GM21723 (cell line): ENCODE results near the gene U2AF1.
"Not testable (repeated sequence)": the region's sequence is repeated elsewhere in the genome, so short reads cannot be mapped to it uniquely, and the experiment has no call there.

Experiments
- ATAC-seq: cut with Tn5 transposase; IDR thresholded peaks from one replicate; pipeline ENCODE4 v1.9.1; 2021; ENCODE audit warnings: mild to moderate bottlenecking, moderate library complexity; ENCODE audit not compliant: unreplicated experiment

U2AF1 gene

DNA sequence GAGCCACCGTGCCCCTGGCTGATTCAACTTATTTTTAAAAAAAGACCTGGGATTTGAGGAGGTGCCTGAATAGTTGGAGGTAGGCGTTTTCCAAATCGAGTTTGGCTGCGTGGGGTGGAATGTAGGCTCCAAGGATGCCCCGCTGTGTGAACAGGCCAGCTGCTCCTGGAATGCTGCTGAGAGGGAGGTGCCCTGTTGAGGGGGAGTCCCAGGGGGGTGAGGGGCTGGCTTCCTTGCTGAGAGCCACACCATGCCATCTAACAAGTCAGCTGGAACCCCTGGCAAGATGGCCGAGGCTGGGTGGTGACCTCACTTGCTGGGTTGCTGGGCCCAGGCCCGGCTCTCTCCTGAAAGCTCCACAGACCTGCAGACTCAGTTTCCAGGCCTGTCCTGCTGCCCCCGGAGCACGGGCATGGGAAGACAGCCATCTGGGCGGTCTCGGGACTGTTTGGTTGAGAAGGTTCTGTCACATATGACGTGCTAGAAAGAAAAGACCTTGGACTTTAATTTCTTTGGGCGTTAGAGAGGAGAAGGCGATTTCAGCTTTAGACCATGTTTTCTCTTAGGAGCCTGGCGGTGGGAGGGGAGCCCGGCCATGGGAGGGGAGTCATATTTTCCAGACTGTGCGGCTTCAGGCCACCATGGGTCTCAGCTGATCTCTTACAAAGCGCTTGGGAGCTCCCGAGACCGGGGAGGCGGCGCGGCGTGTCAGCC, 24.6 kb downstream of the U2AF1 start:
- ATAC-seq = not testable (repeated sequence)

DNA sequence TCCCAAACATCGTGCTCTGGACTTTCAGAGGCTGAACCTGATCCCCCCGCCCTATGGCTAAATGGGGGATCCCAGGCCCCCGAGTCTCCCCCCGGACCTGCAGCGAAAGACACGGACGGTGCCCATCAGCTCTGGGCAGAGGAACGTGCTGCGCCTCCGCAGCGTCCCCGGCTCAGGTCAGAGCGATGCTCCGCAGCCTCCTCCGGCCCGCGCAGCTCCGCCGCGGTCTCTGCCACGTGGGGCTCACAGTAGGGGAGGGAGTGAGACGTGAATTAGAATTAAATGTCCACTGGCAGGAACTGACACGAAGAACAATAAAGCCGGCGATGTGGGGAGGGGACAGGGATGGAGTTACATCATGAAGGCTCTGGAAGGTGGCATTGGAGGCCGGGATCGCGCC, 30.7 kb downstream of the U2AF1 start:
- not testable (repeated sequence) for ATAC-seq

DNA sequence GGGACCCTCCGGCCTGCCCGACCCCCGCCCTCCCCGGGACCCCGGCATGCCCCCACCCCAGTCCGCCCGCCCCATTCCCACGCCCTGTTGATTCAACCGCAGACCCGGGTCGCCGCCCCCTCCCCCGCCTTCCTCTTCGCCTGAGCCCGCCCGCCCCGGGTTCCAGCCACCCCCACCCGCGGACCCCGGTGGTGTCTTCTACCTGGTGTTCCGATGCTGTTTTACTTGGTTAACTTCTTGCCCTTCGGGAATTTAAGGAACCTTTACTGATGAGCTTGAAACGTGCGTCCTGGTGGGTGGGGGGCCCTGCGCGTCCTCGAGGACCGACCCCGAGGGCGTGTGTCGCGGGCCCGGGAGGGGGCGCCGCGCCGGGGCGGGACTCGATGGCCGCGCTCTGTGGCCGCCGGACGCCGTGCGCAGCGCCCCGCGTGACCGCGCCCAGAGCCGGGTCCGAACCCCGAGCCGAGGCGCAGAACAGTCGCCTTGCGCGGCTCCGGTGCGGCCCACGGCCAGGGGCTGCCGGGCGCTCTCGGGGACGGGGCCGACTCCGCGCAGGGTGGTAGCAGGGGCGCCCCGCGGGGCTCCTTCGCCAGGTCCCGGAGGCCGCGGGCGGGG, 31.2 kb downstream of the U2AF1 start:
- ATAC-seq = not testable (repeated sequence)

DNA sequence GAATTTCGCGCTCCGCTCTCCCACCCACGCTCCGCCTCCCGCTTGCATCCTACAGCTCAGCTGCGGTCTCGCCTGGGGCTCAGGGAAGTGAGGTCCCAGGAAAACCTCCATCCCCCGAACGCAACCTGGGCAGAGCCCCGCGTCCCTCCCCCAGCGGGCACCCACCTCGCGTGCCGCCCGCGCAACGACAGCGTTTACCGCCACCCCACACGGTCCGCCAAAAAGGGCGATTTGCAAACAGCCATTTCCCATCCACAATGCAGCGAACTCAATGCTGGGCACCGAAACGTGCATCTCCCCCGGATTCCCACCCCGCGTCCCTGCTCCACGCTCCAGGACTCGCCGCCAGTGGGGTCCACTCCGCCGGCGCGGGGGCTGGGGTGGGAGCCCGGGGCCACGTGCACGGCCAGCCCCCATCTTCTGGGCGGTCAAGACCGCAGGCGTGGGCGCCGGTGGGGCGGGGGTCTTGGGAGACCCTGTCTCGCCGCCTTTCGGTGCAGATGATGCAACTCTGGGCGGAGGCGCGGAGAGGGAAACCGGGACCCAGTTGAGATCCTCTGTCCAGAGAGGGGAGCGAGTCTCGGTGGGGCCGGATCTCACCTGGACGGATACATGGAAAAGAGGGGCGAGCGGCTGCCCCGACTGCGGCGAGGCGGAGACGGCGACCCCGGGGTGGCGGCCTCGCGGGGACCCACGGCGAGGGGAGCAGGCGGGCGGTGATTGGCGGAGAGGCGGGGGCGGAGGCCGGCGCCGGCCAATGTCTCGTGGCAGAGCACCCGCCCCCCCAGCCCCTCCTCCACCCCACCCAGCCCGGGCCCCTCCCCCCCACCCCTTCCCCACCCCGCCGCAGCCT, 32.0 kb downstream of the U2AF1 start, which contains the start of gene CBS:
Gene CBS, minus strand, starts transcription at position 666 of the 853 bp plus-strand sequence. CDS start 3,642 bp downstream, outside the sequence.
- ATAC-seq = not testable (repeated sequence)

DNA sequence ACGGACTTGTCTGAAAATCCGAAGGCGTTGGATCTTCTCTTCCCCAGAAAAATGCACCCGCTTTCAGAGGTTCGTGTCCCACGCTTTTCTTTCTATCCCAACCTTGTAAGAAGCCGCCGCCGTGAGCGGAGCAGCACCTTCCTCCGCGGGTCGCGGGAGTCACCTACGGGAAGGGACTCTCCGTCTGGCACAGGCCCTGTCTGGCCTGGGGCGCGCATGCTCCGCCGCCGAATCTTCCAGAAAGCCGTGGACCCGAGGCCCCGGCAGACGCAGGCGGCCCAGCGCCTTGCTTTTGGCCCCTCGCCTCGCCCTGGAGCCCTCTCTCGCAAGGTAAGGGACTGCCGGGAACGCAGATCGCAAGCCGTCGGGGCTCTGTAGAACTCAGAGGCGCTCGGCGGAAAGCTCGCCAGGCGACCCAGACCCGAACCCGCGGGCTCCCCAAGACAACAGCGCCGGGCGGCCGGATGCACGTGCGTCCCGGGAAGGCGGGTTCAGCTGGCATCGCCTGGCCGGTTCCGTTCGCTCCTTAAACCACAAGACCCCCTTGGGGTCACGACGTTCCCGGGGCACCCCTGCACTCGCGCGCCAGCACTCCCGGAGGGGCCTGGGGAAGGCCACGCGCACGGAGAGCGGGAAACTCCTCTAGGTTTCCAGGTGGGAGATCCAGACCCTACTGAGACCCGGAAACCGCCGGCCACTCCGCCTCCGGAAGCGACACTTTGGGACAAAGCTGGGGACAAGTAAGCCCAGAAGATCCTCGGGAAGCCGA, 32.8 kb downstream of the U2AF1 start:
- not testable (repeated sequence) for ATAC-seq

DNA sequence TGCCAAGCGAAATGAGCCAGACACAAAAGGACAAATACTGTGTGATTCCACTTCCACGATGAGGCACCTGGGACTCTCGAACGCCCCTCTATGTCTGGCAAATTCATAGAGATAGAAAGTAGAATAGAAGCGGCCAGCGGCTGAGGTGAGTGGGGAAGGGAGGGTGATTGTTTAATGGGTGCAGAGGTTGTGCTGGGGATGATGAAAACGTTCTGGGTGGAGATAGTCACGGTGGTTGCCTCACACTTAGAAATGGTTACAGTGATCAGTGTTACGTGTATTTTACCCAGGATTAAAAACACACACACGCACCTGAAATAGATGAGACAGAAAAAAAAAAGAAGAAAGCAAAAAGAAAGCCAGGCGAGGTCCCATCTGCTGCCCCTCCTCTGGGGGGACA, 34.6 kb downstream of the U2AF1 start:
- not testable (repeated sequence) for ATAC-seq

DNA sequence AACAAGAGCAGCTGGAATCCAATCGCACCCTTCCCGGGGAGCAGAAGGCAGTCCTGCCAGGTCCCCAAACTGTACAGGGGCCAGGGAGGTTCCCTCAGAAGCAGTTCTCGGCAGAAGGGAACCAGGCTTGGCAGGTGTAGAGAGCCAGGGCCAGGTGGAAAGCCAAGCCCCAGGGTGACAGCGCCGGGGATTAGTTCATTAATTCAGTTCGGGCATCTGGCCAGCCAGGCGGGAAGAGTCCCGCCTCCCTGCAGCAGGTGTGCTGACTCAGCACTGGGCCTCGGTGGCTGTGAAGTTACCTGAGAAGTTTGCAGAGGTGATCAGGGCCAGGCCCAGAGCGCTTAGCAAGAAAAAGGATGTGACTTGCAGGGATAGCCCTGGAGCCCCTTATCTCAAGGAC, 37.7 kb downstream of the U2AF1 start:
- ATAC-seq = not testable (repeated sequence)

DNA sequence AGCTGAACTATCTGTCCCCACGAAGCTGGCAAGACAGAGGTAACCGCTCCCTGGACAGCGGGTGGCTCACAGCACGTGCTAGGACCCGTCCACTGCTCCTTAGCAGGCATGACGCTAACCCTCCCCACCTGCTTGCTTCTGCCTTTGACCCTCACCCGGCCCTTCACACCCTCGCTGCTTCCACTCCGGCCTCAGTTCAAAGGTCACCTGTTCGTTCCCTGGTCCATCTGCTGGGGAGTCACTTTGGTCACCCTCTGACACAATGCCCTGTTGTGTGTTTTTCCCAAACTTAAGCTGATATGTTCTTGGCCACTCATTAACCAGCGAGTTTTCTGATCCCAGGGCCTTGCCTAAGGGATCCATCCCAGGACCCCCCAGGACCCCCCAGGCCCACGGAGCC, 39.3 kb downstream of the U2AF1 start:
- not testable (repeated sequence) for ATAC-seq

DNA sequence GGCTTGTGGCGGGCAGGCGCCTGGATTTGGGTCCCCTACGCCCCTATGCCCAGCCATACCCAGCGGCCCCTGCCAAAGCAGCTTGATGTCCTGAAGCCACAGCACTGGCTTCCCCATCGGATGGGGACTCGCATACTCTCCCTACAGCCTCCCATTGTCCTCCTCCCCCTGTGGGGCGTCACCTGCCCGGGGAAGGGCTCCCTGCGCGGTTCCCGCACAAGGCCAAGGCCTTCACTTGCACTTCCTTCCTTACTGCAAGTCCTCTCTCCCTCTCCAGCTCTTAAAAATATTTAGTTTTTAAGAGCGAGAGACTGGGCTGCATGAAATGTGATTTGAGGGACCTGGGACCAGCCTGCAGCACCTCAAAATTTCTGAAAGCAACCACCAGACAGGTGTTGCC, 40.7 kb downstream of the U2AF1 start:
- not testable (repeated sequence) for ATAC-seq

DNA sequence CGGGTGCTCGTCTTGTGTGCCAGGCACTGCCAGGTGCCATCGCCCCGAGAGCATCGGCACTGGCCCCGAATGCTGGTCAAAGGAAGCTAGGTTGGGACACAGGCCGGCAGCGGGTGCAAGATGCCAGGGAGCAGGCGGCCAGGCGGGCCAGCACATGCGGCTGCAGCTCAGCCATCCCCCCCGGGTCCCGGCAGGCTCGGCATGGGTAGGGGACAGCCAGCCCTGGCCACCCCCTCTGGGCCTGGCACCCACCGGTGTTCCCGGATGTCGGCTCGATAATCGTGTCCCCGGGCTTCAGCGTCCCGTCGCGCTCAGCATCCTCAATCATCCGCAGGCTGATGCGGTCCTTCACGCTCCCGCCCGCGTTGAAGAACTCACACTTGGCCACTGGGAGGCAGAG, 41.4 kb downstream of the U2AF1 start:
- ATAC-seq = not testable (repeated sequence)

DNA sequence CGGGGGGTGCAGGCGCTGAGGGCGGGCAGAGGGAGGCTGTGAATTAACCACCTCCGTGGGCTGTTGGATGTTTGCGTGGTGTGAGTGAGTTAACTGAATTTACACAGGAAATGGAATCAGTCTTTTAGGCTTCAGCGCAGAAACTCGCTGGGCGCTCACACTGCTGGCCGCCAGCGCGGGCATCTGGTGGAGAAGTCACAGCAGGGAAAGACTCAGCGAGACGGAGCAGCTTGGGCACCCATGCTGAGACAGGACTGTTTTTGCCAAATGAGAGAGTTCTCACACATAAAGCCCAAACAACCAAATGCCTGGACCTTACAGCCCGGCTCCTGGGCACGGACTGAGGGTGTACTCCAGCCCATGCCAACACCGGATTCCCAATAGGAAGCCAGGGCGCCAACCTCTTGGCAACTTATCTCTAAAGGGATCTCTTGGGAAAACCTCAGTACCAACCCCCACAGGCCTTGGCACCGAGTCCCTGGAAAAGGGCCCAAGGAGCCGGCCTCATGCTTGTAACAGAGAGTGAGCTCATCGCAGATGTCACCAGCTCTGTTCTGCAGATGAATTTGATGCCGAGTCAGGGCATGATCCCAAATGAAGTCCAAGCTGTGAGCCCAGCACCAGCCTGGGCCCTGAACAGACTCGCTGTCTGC, 43.0 kb downstream of the U2AF1 start:
- not testable (repeated sequence) for ATAC-seq

DNA sequence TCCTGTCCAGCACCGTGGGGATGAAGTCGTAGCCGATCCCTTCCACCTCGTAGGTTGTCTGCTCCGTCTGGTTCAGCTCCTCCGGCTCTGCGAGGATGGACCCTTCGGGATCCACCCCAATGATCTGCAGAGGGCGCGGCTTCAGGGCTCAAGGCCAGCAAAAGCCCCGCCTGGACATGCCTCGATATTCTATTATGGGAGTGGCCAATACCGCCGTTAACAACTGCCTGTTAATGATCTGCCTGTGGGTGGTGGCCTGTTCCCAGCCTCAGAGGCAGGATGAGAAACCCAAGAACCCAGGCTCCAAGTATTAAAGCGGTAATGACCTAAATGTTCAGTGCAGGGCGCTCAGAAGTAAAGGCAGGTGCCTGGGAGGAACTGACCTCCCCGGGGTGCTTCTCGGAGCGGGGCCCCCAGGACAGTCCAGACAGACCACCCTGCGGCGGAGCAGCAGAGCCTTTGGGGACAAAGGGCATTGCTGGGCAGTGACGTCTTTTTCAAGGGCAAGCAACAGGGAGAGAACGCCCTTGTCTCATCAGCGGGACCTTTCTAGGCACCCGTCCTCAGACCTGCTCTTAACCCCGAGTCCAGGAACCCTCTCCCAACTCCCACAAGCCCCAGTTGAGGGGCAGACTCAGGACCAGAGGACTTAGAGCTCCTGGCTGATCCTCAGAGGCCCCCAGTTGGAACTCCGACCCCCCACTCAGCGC, 44.3 kb downstream of the U2AF1 start:
- ATAC-seq = not testable (repeated sequence)

DNA sequence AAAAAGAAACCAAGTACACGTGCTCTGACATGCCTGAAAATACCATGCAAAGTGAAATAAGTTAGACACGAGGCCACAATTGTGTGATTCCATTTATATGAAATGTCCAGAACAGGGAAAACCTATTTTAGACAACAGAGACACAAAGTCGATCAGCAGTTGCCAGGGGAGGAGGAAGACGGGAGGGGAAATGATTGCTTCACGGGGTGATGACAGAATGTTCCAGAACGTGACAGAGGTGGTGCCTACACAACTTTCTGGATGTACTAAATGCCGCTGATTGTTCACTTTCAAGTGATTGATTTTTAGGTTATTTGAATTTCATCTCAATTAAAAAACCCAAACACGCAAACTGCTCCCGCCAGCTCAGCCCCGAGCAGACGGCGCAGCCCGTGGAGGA, 54.3 kb downstream of the U2AF1 start:
- not testable (repeated sequence) for ATAC-seq

DNA sequence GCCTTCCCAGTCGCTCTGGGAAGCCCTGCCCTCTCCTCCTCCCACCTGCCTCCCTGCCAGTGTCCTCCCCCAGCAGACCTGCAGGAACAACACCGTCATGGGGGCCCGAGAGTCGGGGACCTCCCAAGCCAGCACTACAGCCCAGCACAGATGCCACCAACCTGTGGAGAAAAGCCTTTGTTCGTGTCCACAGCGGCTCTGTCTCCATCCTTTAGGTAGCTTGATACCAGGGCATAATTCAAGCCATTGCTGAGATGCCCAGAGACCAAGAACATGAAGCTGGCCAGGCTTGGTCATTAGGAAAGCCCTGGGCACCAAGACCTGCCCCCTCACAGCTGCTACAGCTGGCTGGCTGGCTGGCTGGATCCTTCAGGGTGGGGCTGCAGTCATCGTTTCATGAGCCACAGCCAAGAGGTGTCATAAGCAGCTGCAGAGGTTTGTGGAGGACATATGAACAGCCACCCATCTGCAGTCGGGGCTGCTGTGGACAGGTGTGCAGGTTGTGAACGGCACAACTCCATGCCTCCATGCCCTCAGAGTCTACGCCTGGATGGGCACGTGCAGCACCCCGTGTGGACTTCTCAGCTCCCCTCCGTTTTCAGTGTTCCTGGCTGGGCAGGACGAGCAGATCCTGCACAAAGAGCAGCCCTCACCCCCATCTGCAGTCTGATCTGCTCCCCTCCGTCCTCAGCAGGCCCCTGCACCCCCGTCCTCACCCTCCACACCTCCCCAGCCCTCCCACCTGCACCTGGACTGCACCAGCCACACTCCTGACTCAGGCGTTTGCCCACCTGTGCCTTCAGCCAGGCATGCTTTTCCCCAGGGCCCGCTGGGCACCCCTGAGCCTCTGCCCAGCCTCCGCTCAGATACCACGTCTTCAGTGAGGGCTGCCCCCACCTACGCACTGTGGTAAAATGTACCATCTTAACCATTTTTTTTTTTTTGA, 61.2 kb downstream of the U2AF1 start:
- ATAC-seq = not testable (repeated sequence)

DNA sequence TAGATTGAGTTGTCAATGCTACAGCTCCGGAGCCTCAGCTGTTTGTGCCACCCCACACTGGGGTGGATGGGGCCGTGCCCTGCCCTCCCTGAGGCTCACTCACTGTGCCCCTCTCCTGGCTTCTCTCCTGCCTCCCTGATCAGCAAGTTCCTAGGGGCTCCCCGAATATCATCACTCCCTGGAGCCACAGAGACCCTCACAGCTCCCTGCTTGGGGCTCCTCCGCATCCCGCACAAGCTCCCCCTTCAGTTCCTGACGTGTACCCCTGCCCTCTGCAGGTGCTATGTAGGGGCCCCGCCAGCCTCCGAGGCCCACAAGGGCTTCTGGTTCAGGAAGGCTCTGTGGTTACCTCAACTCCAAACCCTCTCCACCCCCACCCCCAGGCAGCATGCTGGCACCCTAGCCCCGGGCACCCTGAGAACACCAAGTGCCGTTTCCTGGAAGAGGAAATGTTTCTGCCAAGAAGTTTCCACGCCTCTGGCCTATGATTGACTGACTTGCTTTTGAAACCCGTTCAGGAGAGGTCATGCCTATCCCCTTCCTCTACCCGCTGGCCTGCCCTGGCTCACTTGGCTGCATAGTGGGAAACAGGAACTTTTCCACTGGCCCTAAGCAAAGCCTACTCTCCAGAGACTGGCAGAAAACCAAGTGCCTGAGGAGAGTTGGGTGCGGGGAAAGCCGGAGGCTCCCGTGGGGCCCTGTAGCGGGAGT, 62.0 kb downstream of the U2AF1 start:
- ATAC-seq = not testable (repeated sequence)

DNA sequence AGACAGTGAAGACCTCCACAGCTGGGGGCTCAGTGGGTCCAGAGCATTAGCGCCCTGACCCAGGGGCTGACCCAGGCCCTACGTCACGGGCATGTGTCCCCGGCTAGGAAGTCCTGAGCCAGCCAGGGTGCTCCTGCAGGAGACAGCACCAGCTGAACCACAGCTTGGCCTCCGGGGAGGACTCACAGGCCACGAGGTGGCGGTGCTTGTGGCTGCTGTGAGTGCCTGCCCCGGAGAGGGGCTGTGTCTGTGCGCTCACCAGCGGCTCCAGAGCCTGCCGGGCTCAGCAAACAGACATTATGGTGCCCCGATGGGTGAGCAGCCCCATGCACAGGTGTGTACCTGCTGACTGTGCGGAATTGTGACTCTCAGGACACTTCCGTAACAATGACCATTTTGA, 62.8 kb downstream of the U2AF1 start:
- not testable (repeated sequence) for ATAC-seq

DNA sequence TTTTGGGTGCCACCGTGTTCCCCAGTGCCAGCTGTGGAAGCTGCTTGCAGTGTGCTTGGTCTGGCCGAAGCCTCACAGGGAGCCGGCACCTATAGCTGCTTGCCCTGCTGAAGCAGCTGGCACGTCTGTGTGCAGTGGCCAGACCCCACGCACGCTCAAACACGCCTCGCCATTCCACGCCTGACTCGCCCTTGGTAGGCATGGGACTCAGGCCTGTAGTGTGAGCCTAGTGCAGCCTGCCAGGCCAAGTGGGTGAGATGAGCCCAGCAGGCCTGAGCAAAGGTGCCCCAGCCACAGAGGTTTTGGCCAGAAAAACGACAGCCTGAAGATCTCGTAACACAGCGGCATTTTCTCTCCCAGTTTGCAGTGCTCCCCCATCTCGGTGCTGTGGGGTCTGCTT, 64.1 kb downstream of the U2AF1 start:
- ATAC-seq = not testable (repeated sequence)
